ENCODE measurements around the gene KCMF1.

- no peak for TF ChIP-seq CTCF (IDR thresholded peaks at IDR 0.05)
- no peak for TF ChIP-seq POLR2A (IDR thresholded peaks at IDR 0.05)
- TF ChIP-seq POLR2AphosphoS5 (IDR thresholded peaks at IDR 0.05): no peak
- no peak for TF ChIP-seq EP300 (IDR thresholded peaks at IDR 0.05)
Observed at GRCh38 chr2:85012855-85013254, 41.9 kb downstream of the KCMF1 start.
